K562 (cell line): ENCODE data around the gene ATP2A1. TPM values are rescaled to one million over a fixed set of nuclear protein-coding genes. Genes with fewer than 3 reads are reported as not detected.

Source experiments
- BRF2 ChIP-seq: IDR thresholded peaks from 3 replicates; pipeline ENCODE4 v1.6.1; 2011; ENCODE audit warnings: borderline replicate concordance, mild to moderate bottlenecking; ENCODE audit not compliant: insufficient read length, insufficient read depth
- ELF2 ChIP-seq: fragments of 250-450 bp; sonication (Bioruptor Pico); IDR thresholded peaks from 2 replicates; pipeline ENCODE4 v1.5.0; 2021; ENCODE audit warnings: mild to moderate bottlenecking
- HES1 ChIP-seq: fragments of 450-650 bp; IDR thresholded peaks from 2 replicates; pipeline ENCODE4 v1.6.1; 2016; ENCODE audit warnings: low read depth, mild to moderate bottlenecking, moderate library complexity
- PHB ChIP-seq: fragments of 250-450 bp; sonication (Bioruptor Pico); IDR thresholded peaks from 2 replicates; pipeline ENCODE4 v1.5.0; 2021
- PHF8 ChIP-seq: fragments of 200-600 bp; sonication (generic); IDR thresholded peaks from 2 replicates; pipeline ENCODE4 v1.6.1; 2012; ENCODE audit warnings: mixed run types, mild to moderate bottlenecking, inconsistent platforms, low read length, moderate library complexity, borderline replicate concordance
- POLR2G ChIP-seq: fragments of 200-400 bp; formaldehyde crosslinking; IDR thresholded peaks from 2 replicates; pipeline ENCODE4 v1.6.1; 2017; ENCODE audit warnings: low read depth, mild to moderate bottlenecking, antibody characterized with exemption, low read length, moderate library complexity
- REST ChIP-seq, 2 experiments: fragments of 450-650 bp; formaldehyde crosslinking in 1 of 2; IDR thresholded peaks; 2 replicates each; pipeline versions ENCODE4 v1.4.0 to v1.6.1; 2014 to 2020; ENCODE audit warnings: mild to moderate bottlenecking in 2 of 2, borderline replicate concordance in 1 of 2, low read depth in 1 of 2
- SIX5 ChIP-seq, 2 experiments: IDR thresholded peaks; 2 replicates each; pipeline ENCODE4 v1.6.1; 2011; ENCODE audit warnings: low read length in 2 of 2, borderline replicate concordance in 1 of 2, low read depth in 1 of 2, mild to moderate bottlenecking in 1 of 2, moderate library complexity in 1 of 2; ENCODE audit not compliant: insufficient read depth in 1 of 2
- ZKSCAN3 ChIP-seq: fragments of 250-450 bp; sonication (Bioruptor Pico); IDR thresholded peaks from 2 replicates; pipeline ENCODE4 v1.4.0; 2020
- ZNF384 ChIP-seq: IDR thresholded peaks from 2 replicates; pipeline ENCODE4 v1.6.1; 2012; ENCODE audit warnings: low read depth, low read length, improper control_type of control experiment
- ZNF436 ChIP-seq: fragments of 250-450, 450-650 bp; sonication (Bioruptor Pico); formaldehyde crosslinking; IDR thresholded peaks from 2 replicates; pipeline ENCODE4 v1.7.0; 2020; ENCODE audit warnings: mild to moderate bottlenecking
- ZNF75A ChIP-seq: fragments of 450-650 bp; formaldehyde crosslinking; IDR thresholded peaks from 2 replicates; pipeline ENCODE4 v1.4.0; 2020; ENCODE audit warnings: mild to moderate bottlenecking
- polyA plus RNA-seq, 8 experiments: library from polyadenylated mRNA; depleted of rRNA in 4 of 8; stranded (reverse) in 5 of 8; unstranded in 3 of 8; fragments of >200 nt; fragmentation: Nextera tagmentation in 2 of 8; fragmentation: Illumina TruSeq in 1 of 8; extraction: Ambion mirVana in 2 of 8; extraction: Trizol in 1 of 8; gene quantifications; 2 replicates each; pipeline versions ENCODE4 v1.2.1 to v1.2.3, GENCODE V29; 2011 to 2014; ENCODE audit warnings: inconsistent platforms in 1 of 8, missing spikeins in 1 of 8
- total RNA-seq, 7 experiments: library from RNA; depleted of rRNA in 6 of 7; stranded (reverse); fragments of >200 nt in 6 of 7; fragmentation: Illumina TruSeq in 2 of 7; extraction: Trizol in 2 of 7; gene quantifications; 2 replicates each; pipeline versions ENCODE4 v1.2.1 to v1.2.3, GENCODE V29; 2011 to 2021; ENCODE audit warnings: low replicate concordance in 1 of 7

Gene ATP2A1
- total and polyA plus RNA-seq, 9 of the 15 experiments (the other 6 are each of a cell fraction or from before 2014, with no cell fraction given), result 0.25 to 2.6 (median 0.65) TPM

- no peak for TF ChIP-seq BRF2
- no peak for TF ChIP-seq ZNF436
- peak; percentile 39; the same call in 1 of the 2 replicates for TF ChIP-seq ZNF384
- no peak for TF ChIP-seq ZNF75A (CRISPR knock-in tag)
- TF ChIP-seq PHB (CRISPR knock-in tag), result no peak
- no peak for TF ChIP-seq HES1
- no peak for TF ChIP-seq REST (IDR thresholded peaks at IDR 0.05; ENCODE audit: borderline replicate concordance)
- no peak for TF ChIP-seq REST (CRISPR knock-in tag; IDR thresholded peaks at IDR 0.05; ENCODE audit: low read depth)
- TF ChIP-seq SIX5 (IDR thresholded peaks at IDR 0.05; ENCODE audit: borderline replicate concordance in 1 of 2, insufficient read depth in 1 of 2, low read depth in 1 of 2, low read length in 2 of 2), result no peak
- no peak for TF ChIP-seq PHF8
- no peak for TF ChIP-seq ELF2 (CRISPR knock-in tag)
- peak; percentile 49; the same call in 1 of the 2 replicates for TF ChIP-seq POLR2G
- TF ChIP-seq ZKSCAN3 (CRISPR knock-in tag), result no peak
Measured at GRCh38 chr16:28838558-28838918, 39.8 kb upstream of the ATP2A1 start (continued).
